GM18870 (cell line): ENCODE results near the gene CAMKMT.
"Not testable (repeated sequence)": the region's sequence is repeated elsewhere in the genome, so short reads cannot be mapped to it uniquely, and the experiment has no call there.

Experiments
- ATAC-seq: cut with Tn5 transposase; IDR thresholded peaks from one replicate; pipeline ENCODE4 v1.9.1; 2021; ENCODE audit warnings: moderate library complexity; ENCODE audit not compliant: unreplicated experiment

Gene CAMKMT

DNA sequence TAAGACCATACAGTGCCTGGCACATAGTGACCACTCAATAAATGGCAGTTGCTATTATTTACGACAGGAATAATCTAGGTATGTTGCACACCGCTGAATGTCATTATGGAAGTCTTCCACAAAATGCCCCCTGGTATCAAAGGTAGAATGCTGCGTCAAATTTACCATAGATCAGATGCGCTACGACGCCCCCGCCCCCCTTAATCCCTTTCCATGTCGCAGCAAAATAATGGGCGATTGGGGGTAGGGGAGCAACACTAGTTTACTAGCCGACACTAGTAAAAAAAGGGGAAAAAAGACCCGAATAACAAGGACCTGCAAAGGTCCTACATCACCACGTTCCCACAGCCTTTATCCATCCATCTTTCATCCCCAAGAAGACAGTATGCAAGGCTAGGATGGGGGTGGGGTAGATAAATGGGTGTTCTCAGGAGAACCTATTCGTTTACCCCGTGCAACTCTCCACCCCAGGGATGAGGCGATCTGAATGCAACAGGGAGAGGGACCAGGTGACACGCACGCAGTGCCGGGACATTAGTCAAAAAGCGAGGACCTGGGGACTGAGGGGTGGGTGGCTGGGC is 908 bp upstream of the CAMKMT start:
- no peak for ATAC-seq

GRCh38 chr2:44362207-44363015 is 664 bp downstream of the CAMKMT start:
- ATAC-seq: no peak

GRCh38 chr2:44364604-44365003 is 2.9 kb downstream of the CAMKMT start:
- ATAC-seq: no peak

DNA sequence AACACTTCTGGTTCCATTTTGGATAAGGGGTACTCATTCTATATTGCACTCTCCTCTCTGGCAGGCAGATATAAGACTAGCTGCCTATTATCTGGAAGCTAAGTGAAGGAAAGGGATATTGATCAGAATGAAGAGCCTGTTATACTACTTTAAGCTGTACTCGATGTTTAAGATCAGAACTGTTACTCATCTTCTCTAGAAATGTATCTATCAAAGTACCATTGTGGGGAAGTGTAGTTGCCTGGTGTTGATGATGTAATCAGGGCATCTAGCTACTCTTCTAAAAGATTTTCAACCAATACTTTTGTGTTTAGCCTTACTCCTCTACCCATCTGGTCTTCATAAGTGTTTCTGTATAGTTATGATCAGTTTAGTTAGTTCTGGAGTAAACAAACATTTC is 5.8 kb downstream of the CAMKMT start:
- ATAC-seq: no peak

DNA sequence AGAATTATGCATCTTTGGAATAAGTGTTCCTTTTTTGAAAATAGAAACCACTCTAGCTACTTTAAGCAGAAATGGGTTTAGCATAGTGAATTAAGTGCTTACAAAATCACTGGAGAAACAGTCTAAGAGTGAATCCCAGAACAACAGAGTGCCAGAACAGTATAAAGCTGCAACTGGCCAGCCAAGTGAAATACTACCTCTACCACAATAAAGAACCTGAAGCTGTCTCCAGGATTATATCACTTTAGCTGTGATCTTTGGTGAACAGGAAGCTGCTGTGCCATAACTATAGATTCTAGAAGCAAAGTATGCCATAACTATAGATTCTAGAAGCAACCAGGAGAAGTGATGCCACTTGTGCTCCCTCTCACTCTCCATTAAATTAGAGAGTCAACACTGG is 7.6 kb downstream of the CAMKMT start:
- no peak for ATAC-seq

- ATAC-seq: no peak
Observed at GRCh38 chr2:44371445-44371844, 9.7 kb downstream of the CAMKMT start.

GRCh38 chr2:44372246-44372645 is 10.5 kb downstream of the CAMKMT start:
- ATAC-seq: no peak

- no peak for ATAC-seq
Observed at GRCh38 chr2:44377486-44377885, 15.7 kb downstream of the CAMKMT start.

DNA sequence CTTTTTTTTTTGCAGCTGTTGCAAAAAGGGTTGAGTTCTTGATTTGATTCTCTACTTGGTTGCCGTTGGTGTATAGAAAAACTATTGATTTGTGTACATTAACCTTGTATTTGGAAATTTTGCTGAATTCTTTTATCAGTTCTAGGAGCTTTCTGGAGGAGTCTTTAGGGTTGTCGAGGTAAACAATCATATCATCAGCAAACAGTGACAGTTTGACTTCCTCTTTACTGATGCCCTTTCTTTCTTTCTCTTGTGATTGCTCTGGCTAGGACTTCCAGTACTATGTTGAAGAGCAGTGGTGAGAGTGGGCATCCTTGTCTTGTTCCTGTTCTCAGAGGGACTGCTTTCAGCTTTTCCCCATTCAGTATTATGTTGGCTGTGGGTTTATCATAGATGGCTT is 23.5 kb downstream of the CAMKMT start:
- not testable (repeated sequence) for ATAC-seq

GRCh38 chr2:44388877-44389276 is 27.1 kb downstream of the CAMKMT start:
- ATAC-seq: no peak

GRCh38 chr2:44389895-44390294 is 28.1 kb downstream of the CAMKMT start:
- ATAC-seq: no peak

DNA sequence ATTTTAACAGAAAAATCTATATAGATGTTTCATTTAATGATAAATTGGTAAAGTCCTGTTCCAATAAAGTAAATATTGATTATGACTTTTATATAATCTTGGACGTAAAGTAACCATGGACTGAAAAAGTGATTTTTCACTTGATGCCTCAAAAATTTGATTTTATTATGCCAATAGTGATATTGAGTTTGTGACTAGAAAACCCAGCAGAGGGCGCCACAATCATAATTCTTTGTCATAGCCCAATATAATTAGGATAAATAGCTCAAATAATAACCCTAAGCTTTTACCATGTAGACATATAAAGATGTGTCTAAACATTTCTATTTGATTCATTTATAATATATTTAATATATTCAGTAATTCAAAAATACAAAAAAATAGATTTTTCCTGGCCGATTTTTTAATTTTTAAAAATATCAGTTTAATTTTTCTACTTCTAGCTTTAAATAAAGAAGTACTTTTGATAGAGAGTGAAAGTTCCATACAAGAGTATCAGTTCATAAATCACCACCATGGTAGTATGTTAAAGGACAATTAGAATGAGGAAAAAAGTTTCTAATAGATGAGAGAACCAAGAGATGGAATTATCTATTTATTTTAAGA is 30.7 kb downstream of the CAMKMT start:
- no peak for ATAC-seq

GRCh38 chr2:44397447-44398175 is 35.9 kb downstream of the CAMKMT start:
- ATAC-seq: no peak

- no peak for ATAC-seq
Observed at GRCh38 chr2:44398243-44398897, 36.6 kb downstream of the CAMKMT start.

GRCh38 chr2:44420725-44421124 is 59.0 kb downstream of the CAMKMT start:
- ATAC-seq: no peak

GRCh38 chr2:44424211-44424610 is 62.5 kb downstream of the CAMKMT start:
- ATAC-seq: no peak

DNA sequence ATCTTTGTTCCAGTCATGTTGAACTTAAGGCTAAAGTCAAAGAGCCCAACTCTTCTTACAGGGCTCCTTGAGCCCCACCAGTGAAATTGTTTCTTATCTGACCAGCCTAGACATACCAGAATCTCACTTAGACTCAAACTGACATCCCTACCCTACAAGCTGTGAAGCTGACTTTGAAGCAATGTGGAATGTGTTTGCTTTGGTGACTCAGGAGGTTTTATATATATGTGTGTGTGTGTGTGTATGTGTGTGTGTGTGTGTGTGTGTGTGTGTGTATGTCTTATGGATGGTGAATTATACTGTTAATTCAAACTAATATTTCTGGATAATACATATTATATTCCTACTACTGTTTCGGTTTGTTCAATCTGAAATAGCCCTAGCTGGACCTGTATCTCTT is 67.3 kb downstream of the CAMKMT start:
- ATAC-seq: no peak

- no peak for ATAC-seq
Observed at GRCh38 chr2:44430342-44430741, 68.6 kb downstream of the CAMKMT start.

DNA sequence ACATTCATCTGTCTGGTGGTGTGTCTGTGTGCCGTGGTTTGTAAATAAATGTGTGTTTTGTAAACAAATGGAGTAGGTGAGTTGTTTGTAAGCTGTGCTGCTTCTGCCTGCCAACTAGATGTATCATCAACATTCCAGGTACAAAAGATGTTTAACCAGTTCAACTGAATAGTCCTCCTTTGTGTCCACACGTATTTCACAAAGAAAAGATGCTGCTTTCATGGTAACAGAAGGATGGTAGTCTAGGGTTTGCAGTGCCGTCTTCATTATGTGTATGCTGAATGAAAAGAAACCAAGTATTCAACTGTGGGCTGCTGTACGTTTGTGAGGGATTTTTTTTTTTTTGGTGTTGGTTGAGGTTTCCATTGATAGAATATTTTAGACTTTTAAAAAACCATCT is 72.1 kb downstream of the CAMKMT start:
- ATAC-seq: no peak

- no peak for ATAC-seq
Observed at GRCh38 chr2:44441200-44441599, 79.5 kb downstream of the CAMKMT start.

DNA sequence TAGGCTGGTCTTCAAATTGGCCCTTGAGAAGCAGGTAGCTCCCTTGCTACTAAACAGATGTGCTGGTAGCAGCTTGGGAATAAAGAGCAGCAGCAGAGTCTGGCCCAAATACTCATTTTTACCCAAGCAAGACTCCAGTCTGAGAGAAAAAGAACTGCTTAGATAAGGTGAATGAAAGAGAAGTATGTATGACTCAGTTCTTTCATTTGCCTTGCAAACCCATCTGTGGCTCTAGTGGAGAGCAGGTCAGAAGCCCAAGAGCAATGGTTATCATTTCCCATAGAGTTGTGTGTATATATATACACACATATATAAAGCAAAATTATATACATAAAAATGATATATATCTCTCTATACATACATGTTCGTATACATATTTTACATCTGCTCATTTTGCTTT is 80.3 kb downstream of the CAMKMT start:
- no peak for ATAC-seq
